ENCODE data around the gene SPRED2.

DNA sequence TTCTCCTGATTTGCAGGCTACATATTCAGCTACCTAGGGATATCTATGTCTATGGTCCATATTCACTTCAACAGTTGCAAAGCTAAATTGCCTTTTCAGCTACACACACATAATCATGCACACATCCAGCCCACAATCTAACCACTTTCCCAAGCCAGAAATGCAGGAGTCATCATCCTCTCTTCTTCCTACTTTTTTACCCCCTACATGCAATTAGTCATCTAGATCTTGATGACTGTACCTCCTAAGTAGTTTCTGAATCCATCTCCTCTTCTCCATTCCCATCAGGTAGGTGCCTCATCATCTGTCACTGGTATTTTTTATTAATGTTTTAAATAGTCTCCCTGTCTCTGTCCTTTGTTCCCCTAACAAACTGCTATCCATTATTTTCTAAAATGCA is 23.7 kb upstream of the SPRED2 start:
- TF ChIP-seq, protein P1, sequence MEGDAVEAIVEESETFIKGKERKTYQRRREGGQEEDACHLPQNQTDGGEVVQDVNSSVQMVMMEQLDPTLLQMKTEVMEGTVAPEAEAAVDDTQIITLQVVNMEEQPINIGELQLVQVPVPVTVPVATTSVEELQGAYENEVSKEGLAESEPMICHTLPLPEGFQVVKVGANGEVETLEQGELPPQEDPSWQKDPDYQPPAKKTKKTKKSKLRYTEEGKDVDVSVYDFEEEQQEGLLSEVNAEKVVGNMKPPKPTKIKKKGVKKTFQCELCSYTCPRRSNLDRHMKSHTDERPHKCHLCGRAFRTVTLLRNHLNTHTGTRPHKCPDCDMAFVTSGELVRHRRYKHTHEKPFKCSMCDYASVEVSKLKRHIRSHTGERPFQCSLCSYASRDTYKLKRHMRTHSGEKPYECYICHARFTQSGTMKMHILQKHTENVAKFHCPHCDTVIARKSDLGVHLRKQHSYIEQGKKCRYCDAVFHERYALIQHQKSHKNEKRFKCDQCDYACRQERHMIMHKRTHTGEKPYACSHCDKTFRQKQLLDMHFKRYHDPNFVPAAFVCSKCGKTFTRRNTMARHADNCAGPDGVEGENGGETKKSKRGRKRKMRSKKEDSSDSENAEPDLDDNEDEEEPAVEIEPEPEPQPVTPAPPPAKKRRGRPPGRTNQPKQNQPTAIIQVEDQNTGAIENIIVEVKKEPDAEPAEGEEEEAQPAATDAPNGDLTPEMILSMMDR (IDR thresholded peaks at IDR 0.05) = no peak
- TF ChIP-seq POLR2A (IDR thresholded peaks at IDR 0.05) = no peak

Measured in tibial nerve (tissue), 3 donors.